DND-41 (cell line): Measurements from ENCODE around the gene GPR156.
"Not testable (repeated sequence)": the region's sequence is repeated elsewhere in the genome, so short reads cannot be mapped to it uniquely, and the experiment has no call there.

Experiments used
- ATAC-seq: fragments of 200-7000 bp; cut with Tn5 transposase; 3 replicates; pipeline ENCODE4 v1.9.1; 2021; ENCODE audit warnings: low read depth; ENCODE audit not compliant: insufficient read depth
- DNase-seq: peaks from one replicate; pipeline ENCODE4 v3.0.0-alpha.2; 2020
- H2AFZ ChIP-seq: 2 replicates; pipeline ENCODE4 v1.6.0; 2012; ENCODE audit warnings: low read depth, low read length
- H3K27ac ChIP-seq: 2 replicates; pipeline ENCODE4 v1.5.1; 2012; ENCODE audit warnings: low read length, inconsistent platforms
- H3K27me3 ChIP-seq: fragments of 200-600 bp; sonication (generic); 2 replicates; pipeline ENCODE4 v1.6.0; 2012; ENCODE audit warnings: low read length, mild to moderate bottlenecking, inconsistent platforms; ENCODE audit not compliant: insufficient read depth, poor library complexity
- H3K36me3 ChIP-seq: 2 replicates; pipeline ENCODE4 v1.5.1; 2012; ENCODE audit warnings: low read length, inconsistent platforms; ENCODE audit not compliant: insufficient read depth
- H3K4me1 ChIP-seq: 2 replicates; pipeline ENCODE4 v1.5.1; 2012; ENCODE audit warnings: mild to moderate bottlenecking, low read length; ENCODE audit not compliant: insufficient read depth
- H3K4me2 ChIP-seq: 2 replicates; pipeline ENCODE4 v1.6.0; 2012; ENCODE audit warnings: mild to moderate bottlenecking, moderate library complexity, low read length, inconsistent platforms; ENCODE audit not compliant: insufficient read depth
- H3K4me3 ChIP-seq, 2 experiments: fragments of 200-600 bp in 1 of 2; shearing (Covaris generic) in 1 of 2; 2 replicates each; pipeline ENCODE4 v1.5.1; 2012 to 2016; ENCODE audit warnings: inconsistent platforms in 2 of 2, low read length in 2 of 2, mild to moderate bottlenecking in 2 of 2, low read depth in 1 of 2, moderate library complexity in 1 of 2
- H3K79me2 ChIP-seq: 2 replicates; pipeline ENCODE4 v1.6.0; 2012; ENCODE audit warnings: low read length, inconsistent platforms; ENCODE audit not compliant: insufficient read depth
- H3K9ac ChIP-seq: 2 replicates; pipeline ENCODE4 v1.6.0; 2012; ENCODE audit warnings: low read depth, mild to moderate bottlenecking, inconsistent platforms, low read length, moderate library complexity
- H3K9me3 ChIP-seq: 2 replicates; pipeline ENCODE4 v1.5.1; 2012; ENCODE audit warnings: low read length, moderate library complexity, mild to moderate bottlenecking, inconsistent platforms; ENCODE audit not compliant: insufficient read depth, severe bottlenecking
- H4K20me1 ChIP-seq: 2 replicates; pipeline ENCODE4 v1.6.0; 2012; ENCODE audit warnings: low read length; ENCODE audit not compliant: insufficient read depth
- CTCF ChIP-seq: IDR thresholded peaks from 2 replicates; pipeline ENCODE4 v1.5.1; 2012; ENCODE audit warnings: borderline replicate concordance, low read length, moderate library complexity, mild to moderate bottlenecking; ENCODE audit not compliant: poor library complexity, severe bottlenecking; ENCODE audit errors: extremely low read depth
- EZH2 ChIP-seq: IDR thresholded peaks from 3 replicates; pipeline ENCODE4 v1.6.1; 2012; ENCODE audit warnings: borderline replicate concordance, low read depth, mild to moderate bottlenecking, moderate library complexity, low read length, inconsistent platforms; ENCODE audit not compliant: severe bottlenecking

Gene GPR156

DNA sequence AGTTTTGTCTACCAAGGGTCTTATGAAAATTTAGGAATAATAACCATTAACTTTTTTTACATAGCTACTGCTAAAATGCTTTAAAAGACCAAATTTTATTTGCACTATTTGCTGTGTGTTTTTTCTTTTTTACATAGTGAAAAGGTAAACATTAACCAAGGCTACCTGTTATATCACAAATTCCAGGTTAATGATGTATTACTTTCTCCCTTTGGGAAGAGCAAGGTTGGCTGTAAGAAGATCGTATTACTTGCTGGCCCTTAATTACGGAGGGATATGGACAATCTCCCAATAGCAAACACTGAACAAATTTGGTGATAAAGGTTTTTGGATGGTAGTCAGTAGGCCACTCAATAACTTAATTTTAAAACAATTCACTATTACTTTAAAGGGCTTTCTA, 41.8 kb upstream of the GPR156 start:
- no peak for DNase-seq
- no peak for ATAC-seq
- no peak overlapping the region for H3K27ac ChIP-seq
- TF ChIP-seq EZH2, result no peak
- no peak for TF ChIP-seq CTCF
- H3K4me3 ChIP-seq, result no peak overlapping the region
- H3K9me3 ChIP-seq, result no peaks in the 10 kb centered on the region
- H2AFZ ChIP-seq, result no peak overlapping the region
- no peaks in the 10 kb centered on the region for H3K27me3 ChIP-seq
- no peaks in the 10 kb centered on the region for H3K79me2 ChIP-seq
- no peaks in the 10 kb centered on the region for H3K4me1 ChIP-seq
- H3K36me3 ChIP-seq, result peaks cover 71% of the 10 kb centered on the region
- no peak overlapping the region for H3K9ac ChIP-seq
- no peak overlapping the region for H3K4me2 ChIP-seq
- peaks cover 2% of the 10 kb centered on the region; the same call in 1 of the 2 replicates for H4K20me1 ChIP-seq

- Histone ChIP-seq H3K9ac (no peak overlapping the region), H3K4me2 (no peak overlapping the region), H3K79me2 (no peaks in the 10 kb centered on the region), H3K27ac (no peak overlapping the region), H3K36me3 (peaks cover 53% of the 10 kb centered on the region), H3K9me3 (peaks cover 3% of the 10 kb centered on the region), H4K20me1 (no peaks in the 10 kb centered on the region), H2AFZ (no peak overlapping the region), H3K27me3 (no peaks in the 10 kb centered on the region), H3K4me1 (no peaks in the 10 kb centered on the region), H3K4me3 (no peak overlapping the region)
- no peak for ATAC-seq
- DNase-seq, result no peak
- TF ChIP-seq CTCF (no peak), EZH2 (no peak)
Observed at GRCh38 chr3:120324190-120324589, 39.2 kb upstream of the GPR156 start.

DNA sequence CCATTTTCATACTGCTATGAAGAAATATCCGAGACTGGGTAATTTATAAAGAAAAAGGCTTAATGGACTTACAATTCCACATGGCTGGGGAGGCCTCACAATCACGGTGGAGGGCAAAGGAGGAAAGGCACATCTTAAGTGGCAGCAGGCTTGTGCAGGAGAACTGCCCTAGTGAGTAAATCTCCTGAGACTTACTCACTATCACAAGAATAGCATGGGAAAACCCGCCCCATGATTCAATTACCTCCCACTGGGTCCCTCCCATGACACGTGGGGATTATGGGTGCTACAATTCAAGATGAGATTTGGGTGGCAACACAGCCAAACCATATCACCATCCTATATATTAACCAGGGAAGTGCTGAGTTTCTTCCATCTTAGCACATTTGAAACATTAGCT, 38.7 kb upstream of the GPR156 start:
- H3K9me3 ChIP-seq, H3K4me2 ChIP-seq, H4K20me1 ChIP-seq, H3K4me1 ChIP-seq, H2AFZ ChIP-seq, H3K79me2 ChIP-seq, ATAC-seq, H3K9ac ChIP-seq, H3K27ac ChIP-seq, DNase-seq, H3K27me3 ChIP-seq, H3K4me3 ChIP-seq: not testable (repeated sequence)
- peaks cover 50% of the 10 kb centered on the region for H3K36me3 ChIP-seq

GRCh38 chr3:120311863-120312794, 27.1 kb upstream of the GPR156 start:
- ATAC-seq, result no peak
- TF ChIP-seq CTCF (no peak), EZH2 (no peak)
- H3K36me3 ChIP-seq, result peaks cover 7% of the 10 kb centered on the region

More at GRCh38 chr3:120311863-120312794, 27.1 kb upstream of the GPR156 start:
- Histone ChIP-seq H4K20me1 (no peaks in the 10 kb centered on the region), H3K4me1 (no peaks in the 10 kb centered on the region), H3K9ac (no peak overlapping the region), H3K4me2 (no peak overlapping the region), H3K79me2 (no peaks in the 10 kb centered on the region), H3K9me3 (peaks cover 8% of the 10 kb centered on the region), H3K27me3 (no peaks in the 10 kb centered on the region), H2AFZ (no peak overlapping the region), H3K27ac (no peak overlapping the region), H3K4me3 (no peak overlapping the region)
- no peak for DNase-seq
